ENCODE data around the gene DHFR.

- TF ChIP-seq CTCF (IDR thresholded peaks at IDR 0.05): no peak
- no peak for TF ChIP-seq POLR2A (IDR thresholded peaks at IDR 0.05)
Observed at GRCh38 chr5:80590766-80591165, 64.0 kb downstream of the DHFR start.

All from body of pancreas (tissue), 4 donors.